22Rv1 (cell line): Measurements from ENCODE around the gene YAE1.

Experiments used
- H3K27ac ChIP-seq: fragments of 450-650 bp; 2 replicates; pipeline ENCODE4 v1.5.1; 2017
- ZFX ChIP-seq: fragments of 450-650 bp; IDR thresholded peaks from 2 replicates; pipeline ENCODE4 v1.6.1; 2017; ENCODE audit warnings: antibody characterized with exemption, borderline replicate concordance
- TF ChIP-seq, protein P1 (sequence below): fragments of 450-650 bp; IDR thresholded peaks from 2 replicates; pipeline ENCODE4 v1.5.1; 2017; ENCODE audit warnings: mild to moderate bottlenecking

YAE1 gene

DNA sequence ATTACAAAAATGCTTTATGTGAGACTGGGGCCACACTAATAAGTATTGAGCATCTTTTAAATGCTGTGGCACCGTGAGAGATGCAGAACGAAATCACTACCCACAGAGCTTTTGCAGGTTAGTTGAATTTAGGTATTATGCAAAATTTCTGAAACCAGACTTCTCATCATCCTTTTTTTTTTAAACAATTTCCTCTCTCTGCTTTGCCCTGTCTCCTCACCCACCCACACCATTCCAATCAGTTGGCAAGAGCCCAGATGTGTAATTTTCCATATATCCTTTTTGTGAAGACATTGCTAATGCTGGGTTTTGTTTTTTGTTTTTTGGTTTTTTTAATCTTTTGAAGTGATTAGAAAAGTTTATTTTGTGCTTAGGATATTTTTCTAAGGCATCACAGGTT lies 1.1 kb downstream of the YAE1 start:
- no peak overlapping the region for H3K27ac ChIP-seq
- TF ChIP-seq ZFX = no peak
- TF ChIP-seq, protein P1, sequence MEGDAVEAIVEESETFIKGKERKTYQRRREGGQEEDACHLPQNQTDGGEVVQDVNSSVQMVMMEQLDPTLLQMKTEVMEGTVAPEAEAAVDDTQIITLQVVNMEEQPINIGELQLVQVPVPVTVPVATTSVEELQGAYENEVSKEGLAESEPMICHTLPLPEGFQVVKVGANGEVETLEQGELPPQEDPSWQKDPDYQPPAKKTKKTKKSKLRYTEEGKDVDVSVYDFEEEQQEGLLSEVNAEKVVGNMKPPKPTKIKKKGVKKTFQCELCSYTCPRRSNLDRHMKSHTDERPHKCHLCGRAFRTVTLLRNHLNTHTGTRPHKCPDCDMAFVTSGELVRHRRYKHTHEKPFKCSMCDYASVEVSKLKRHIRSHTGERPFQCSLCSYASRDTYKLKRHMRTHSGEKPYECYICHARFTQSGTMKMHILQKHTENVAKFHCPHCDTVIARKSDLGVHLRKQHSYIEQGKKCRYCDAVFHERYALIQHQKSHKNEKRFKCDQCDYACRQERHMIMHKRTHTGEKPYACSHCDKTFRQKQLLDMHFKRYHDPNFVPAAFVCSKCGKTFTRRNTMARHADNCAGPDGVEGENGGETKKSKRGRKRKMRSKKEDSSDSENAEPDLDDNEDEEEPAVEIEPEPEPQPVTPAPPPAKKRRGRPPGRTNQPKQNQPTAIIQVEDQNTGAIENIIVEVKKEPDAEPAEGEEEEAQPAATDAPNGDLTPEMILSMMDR = no peak

DNA sequence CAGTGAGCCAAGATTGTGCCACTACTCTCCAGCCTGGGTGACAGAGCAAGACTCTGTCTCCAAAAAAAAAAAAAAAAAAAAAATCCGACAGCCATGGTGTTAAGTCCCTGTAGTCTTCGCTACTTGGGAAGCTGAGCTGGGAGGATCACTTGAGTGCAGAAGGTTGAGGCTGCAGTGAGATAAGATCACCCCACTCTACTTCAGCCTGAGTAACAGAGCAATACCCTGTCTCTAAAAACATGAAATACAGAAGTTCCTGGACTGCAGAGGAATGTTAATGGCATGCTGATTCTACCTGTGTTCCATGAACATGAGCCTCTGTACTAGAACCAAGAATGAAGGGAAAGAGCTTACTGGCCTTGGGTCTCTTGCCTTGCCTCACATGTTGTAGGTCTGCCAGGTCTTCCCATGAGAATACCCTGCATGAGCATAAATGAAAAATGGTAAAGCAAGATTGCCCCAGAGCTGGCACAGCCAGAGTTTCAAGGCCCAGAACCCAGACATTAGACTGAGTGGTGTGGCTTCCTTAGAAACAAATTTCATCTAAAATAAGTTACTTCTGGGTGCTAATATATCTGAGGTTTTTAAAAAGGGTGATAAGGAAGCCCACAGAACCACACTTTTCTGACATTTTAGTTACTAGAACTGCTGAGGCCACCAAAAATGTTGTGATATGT lies 8.6 kb downstream of the YAE1 start:
- no peak overlapping the region for H3K27ac ChIP-seq
- no peak for TF ChIP-seq ZFX
- TF ChIP-seq, protein P1 = no peak

DNA sequence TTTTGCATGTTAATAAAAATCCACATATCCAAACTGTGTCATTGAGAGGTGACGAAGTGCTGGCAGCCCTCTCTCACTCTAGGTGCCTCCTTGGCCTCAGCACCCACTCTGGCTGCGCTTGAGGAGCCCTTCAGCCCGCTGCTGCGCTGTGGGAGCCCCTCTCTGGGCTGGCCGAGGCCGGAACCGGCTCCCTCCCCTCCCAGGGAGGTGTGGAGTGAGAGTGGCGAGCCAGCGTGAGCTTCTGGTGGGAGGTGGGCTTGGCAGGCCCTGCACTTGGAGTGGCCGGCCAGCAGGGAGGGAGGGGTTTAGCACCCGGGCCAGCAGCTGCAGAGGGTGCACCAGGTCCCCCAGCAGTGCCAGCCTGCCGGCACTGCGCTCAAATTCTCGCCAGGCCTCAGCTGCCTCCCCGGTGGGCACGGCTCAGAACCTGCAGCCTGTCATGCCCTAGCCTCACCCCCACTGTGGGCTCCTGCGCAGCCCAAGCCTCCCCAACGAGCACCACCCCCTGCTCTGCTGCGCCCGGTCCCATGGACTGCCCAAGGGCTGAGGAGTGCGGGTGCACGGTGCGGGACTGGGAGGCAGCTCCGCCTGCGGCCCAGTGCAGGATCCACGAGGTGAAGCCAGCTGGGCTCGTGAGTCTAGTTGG lies 11.1 kb downstream of the YAE1 start:
- TF ChIP-seq, protein P1 = no peak
- no peak for TF ChIP-seq ZFX
- H3K27ac ChIP-seq = no peak overlapping the region

DNA sequence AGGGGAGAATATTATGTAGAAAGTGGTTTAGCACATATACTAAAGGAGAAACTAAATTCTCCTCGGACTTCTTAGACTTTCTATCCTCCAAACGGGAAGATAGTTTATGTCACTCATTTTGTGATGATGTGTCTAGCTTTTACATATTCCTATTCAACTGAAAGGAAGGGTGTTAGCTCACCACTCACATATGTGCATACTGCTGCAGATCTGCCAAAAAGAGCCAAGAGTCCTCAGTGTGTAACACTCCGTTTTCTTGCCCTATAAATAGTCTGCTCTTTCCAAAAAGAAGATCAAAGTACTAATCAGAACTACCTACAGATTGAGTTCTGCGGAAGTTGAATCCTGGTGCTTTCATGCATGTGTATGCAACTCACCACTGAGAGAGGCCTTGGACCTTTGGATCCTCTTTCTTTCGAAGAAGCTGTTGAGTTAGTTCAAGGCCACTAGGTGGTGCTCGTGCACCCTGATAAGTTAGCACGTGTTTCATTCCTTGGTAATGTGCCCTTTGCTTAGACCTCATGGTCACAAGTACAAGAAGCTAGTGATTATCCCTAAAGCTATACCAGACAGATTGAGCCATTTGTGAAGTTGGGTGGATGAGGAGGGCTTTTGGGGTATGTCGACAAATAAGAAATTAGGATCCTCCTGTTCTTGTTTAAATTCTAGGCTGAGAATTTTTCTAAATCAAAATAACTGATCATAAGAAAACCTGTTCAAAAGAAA lies 14.1 kb downstream of the YAE1 start:
- TF ChIP-seq ZFX = no peak
- TF ChIP-seq, protein P1 = peak; percentile 94
- H3K27ac ChIP-seq = no peak overlapping the region

DNA sequence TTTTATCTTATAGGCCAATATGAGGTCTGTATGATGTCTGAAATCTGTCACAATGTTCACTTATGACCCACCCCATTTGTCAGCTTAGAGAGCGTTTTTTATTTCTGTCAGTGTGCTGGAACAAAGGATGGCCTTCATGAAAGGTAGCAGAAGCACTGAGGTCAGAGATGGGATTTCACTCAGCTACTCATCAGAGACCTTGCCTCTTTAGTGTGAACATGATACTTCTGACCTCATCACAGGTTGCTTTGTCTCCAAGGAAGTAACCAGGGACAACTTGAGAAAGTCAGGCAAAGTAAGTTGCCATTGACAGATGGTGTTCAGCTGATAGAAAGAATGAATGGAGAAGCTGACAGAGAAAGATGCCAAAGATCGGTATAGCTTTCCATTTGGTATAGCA lies 16.3 kb downstream of the YAE1 start:
- no peak overlapping the region for H3K27ac ChIP-seq
- no peak for TF ChIP-seq ZFX
- TF ChIP-seq, protein P1 = no peak

DNA sequence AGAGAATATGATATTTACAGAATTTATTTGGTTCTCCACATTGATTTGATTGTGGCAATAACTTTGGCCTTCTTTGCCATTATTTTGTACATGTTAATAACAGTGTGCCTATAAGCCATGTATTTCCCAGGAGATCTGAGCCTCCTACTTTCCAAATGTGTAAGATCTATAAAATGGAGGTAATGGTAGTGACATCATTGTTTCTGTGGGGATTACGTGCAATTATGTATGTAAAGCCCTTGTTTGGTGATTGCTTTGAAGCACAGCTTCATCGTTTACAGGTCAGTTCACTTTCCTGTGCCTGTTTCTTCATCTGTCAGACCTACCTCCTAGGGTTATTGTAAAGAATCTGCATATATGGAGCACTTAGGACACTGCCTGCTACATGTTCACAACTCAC lies 17.3 kb downstream of the YAE1 start:
- no peak overlapping the region for H3K27ac ChIP-seq
- TF ChIP-seq, protein P1 = no peak
- TF ChIP-seq ZFX = no peak

DNA sequence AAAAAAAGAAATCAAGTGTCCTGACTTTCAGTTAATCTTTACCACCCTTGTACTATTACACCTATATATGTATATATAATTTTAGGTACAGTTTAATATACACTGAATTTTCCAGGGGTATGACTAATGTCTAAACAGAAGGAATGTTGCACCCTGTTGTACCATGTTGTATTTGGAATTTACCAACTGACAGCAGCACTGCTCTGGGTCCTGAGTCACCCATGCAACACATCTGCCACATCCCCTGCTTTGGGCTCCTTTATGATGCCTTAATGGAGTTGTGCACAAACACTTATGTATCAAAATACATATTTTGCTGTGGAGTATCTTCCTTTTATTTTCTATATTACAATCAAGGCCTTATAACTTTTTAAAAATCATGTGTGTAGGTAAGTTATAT lies 21.2 kb downstream of the YAE1 start:
- TF ChIP-seq ZFX = no peak
- TF ChIP-seq, protein P1 = no peak
- H3K27ac ChIP-seq = no peak overlapping the region
